GM18861 (cell line): ENCODE measurements around the gene ADGRF4.

ENCODE experiments used
- ATAC-seq: cut with Tn5 transposase; IDR thresholded peaks from one replicate; pipeline ENCODE4 v1.9.1; 2021; ENCODE audit not compliant: unreplicated experiment

The ADGRF4 gene, protein sequence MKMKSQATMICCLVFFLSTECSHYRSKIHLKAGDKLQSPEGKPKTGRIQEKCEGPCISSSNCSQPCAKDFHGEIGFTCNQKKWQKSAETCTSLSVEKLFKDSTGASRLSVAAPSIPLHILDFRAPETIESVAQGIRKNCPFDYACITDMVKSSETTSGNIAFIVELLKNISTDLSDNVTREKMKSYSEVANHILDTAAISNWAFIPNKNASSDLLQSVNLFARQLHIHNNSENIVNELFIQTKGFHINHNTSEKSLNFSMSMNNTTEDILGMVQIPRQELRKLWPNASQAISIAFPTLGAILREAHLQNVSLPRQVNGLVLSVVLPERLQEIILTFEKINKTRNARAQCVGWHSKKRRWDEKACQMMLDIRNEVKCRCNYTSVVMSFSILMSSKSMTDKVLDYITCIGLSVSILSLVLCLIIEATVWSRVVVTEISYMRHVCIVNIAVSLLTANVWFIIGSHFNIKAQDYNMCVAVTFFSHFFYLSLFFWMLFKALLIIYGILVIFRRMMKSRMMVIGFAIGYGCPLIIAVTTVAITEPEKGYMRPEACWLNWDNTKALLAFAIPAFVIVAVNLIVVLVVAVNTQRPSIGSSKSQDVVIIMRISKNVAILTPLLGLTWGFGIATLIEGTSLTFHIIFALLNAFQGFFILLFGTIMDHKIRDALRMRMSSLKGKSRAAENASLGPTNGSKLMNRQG

DNA sequence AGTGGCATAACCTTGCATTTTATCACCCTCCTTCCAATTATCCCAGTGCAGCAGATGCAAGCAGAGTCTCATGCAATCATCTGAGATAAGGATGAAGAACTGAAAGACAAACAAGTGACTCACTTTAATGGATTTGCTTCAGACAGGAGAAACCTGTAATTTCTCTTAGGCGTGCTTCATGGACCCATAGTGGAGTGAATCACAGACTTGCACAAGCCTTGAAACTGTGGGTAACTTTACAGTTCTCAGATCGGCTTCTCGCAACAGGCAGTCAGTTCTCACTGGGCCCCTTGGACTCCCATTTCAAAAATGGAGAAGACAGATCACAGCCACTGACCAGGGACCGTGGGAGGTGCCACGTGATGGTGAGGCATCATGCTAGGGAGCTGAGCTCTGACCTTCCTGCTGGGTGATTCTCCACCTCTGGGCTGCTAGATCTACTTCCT, at the start of gene ADGRF4:
TSS of gene ADGRF4 (plus strand) at position 239 of the 446 bp plus-strand sequence. CDS start 8,666 bp downstream, outside the sequence.
- no peak for ATAC-seq

DNA sequence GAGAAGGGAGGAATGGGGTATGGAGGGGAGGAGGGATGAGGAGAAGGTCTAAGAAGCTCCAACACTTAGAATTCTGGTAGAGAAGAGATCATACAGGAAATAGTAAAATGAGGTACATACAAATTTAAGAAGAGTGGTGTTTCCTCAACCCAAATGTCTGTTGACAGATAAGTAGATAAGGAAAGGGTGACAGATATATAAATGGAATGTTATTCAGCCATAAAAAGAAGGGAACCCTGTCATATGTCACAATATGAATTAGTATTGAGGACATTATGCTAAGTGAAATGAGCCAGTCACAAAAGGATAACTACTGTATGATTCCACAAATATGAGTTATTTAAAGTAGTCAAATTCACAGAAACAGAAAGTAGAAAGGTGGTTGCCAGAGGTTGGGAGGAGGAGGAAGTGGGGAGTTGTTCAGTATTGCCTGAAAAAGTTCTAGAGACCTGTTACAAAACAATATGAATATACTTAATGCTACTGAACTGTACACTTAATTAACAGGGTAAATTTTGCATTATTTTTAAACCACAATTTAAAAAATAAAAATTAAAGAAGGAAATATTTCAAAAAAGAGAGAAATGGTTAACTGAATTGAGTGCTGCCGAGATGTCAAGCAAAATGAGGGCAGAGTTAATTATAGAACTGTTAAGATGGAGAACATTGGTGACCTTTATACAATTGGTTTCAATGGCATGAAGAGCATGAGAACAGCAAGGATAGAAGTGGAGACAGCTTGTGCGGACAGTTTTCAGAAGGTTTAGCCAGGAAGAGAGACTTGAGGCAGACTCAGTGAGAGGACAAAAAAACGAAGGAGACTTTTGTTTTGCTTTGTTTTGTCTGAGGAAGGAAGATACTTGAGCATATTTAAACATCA, 47.6 kb upstream of the ADGRF4 start:
- ATAC-seq = no peak

DNA sequence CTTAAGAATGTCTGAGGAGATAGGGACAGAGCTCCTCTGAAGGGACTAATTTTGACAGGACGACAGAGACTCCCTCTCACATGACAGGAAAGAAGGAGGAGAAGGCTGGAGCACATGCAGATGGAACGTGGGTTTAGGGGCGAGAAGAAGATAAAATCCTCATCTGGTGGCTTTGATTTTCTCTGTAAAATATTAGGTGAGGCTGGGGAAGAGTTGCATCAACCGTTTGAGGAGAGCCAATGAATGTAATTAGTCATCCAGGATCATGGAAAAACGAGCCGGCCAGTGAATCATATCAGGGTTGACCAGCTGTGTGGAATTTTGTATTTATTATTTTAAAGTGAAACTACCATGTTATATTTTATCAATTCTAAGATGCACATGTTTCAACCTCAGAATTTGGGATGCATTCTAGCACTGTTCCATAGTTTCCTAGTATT, 46.9 kb upstream of the ADGRF4 start:
- ATAC-seq = no peak

DNA sequence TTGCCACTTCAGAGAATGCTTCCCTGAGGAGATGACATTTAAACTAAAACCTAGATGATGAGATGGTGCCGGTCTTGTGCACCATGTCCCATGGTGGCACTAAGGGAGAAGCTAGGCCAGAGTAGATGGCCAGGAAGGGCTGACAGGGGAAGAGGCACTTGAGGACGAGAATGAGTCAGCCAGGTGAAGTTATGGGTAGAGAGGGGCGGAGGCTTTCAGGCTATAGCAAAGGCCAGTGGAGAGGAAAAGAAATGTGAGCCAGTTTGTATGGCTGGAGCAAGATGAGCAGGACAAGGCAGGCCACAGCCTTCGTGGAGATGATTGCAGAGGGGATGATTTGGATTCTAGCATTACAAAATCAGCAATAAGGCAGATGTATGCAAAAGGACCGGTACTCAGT, 44.7 kb upstream of the ADGRF4 start:
- ATAC-seq = no peak

DNA sequence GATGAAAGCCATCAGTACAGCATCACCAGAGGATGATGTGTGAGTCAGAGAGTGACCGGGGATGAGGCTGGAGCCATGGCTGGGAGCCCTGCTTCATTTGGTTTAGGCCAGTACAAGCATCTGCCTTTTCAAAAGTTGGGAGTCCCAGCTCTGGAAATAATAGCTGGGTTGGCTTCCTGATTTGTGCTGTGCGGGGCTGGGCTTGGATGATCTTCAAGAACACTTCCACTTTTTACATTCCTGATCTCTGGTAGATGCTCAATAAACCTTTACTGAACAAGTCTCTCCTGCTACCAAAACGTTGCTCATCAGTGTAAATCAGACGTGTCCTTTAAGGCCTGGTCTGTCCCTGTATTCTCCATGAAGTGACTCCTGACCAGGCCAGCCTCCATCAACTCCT, 44.1 kb upstream of the ADGRF4 start:
- ATAC-seq = no peak

DNA sequence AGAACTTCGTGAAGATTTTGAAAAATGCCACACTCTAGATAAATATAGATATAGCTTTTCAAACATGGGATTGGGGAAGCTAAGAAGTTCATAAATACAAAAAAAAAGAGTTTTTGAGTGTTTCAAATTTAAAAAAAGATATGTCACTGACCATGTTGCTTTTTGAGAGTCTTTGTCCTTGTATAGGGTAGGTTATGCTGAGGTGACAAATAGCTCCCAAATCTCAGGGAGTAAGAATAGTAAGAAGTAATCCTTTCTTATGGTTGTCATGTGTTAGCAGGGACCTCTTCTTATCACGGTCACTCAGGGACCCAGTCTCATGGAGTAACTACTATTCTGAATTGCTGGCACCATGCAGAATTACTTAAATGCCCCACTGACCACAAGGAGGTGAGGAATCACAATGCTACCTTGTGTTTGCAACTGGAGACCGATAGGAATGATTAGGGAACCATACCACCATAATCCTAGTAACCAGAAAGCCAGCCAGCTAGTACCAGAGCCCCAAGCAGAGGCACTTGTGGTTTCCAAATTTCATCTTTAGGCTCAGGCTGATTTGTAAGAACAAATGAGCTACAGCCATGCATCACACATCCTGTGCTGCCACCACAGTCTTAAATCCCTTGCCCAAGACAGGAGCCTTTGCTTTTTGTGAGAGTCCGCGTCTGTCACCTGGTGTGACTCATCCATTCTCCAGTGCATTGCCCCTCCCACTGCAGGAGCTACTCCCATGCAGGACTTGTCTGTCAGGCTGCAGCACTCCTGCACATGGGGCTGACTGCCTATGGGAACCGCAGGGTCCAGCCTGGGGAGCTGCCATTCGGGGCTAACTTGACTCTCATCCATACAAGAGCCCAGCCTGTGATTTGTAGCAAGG, 42.4 kb upstream of the ADGRF4 start:
- ATAC-seq = no peak

DNA sequence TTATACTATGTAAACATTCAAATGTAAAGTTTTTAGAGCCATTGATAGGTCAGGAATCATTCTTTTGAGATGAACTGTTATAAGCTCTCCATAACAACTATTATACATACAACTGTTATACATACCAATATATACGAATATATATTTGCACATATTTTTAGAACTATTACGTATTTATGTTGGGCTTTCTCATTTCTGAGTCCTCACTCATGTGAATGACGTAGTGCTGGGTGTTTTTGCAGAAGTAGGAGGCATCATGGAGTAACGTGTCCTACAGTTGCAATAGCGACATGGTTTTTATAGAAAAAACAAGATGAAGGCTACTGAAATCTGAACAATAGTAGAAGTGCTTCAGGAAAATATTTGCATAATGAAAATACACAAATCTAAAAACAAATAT, 36.4 kb upstream of the ADGRF4 start:
- no peak for ATAC-seq

DNA sequence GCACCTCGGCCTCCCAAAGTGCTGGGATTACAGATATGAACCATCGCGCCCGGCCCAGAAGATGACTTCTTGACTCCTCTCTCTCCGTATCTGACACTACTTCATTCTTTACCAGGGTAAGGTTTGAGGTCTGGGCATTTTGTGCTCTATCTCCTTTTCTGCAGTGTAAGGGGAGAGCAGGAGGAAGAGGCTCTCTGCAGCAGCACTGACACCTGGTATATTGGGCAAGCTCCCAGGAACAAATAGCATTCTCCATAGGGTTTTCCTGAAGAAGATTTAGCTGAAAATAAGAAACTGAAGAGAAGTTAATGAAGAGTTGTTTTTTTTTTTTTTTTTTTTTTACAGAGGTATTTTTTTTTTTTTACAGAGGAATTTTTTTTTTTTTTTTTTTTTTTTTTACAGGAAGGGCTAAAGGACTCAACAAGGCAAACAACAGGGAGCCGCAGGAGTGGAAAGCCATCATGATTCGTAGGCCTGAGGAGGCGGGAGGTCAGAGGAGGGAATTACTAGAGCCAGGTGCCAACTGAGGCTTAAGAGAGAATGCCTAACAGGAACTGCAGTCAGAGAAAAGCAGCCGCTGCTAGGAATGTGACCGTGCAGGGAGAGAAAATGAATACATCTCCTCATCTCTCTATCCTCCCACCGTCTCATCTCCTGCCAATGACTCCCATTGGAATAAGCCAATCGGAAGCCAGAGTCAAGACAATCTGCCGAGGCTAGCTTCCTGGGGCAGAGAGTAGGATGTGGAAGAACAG, 34.7 kb upstream of the ADGRF4 start:
- ATAC-seq = no peak

DNA sequence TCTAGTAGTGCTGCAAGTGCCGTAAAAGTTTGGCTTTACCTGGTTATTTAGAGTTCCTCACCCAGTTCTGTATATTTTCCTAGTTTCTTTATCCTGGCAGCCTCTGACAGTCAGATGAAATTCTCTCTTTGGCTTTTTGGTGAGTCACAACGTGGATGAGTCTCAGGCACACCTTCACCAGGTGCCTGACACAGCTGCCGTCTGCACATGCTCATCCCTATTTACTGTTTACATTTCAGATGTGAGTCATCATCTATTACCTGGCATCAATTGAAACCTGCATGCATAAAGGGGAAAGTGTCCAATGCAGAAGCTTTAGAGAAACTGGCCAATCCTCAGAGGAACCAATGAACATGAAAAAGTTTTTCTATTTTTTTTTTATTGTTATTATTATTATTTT, 33.3 kb upstream of the ADGRF4 start:
- no peak for ATAC-seq

DNA sequence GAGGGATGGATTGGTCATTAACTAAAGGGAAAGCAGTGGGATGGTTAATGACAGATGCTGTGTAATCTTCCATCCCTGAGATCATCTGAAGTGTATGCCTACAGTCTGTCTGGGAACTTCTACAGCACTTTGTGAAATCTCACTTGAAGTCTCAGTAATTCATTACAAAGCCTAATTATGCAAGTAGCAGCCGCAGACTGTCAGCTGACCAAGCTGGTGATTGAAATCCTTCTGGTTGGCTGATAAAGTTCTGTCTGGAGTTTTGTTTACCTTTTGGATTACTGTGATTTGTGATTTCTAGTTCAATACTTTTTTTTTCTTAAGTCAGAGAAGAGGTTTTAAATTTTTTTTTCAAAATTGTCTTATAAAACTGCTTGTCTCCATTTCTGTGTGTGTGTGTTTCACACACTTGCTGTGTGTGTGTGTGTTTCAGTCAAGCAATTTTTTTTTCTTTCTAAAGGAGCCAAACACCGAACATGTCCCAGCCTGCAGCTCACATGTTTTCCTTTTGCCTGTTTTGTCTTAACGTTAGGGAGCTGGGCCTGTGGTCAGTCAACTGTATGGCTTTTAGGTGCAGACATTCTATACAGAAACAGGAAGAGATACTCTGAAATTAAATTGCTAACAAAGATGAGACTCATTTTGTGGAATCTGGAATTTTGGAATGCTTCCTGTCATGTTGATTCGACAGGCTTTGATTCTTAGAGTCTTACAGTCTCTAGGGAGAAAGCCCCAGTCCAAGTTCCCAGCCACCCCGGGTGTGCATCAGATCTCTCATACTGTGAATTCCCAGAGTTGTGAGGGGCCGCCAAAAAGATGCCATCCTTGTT, 28.5 kb upstream of the ADGRF4 start:
- ATAC-seq = no peak

DNA sequence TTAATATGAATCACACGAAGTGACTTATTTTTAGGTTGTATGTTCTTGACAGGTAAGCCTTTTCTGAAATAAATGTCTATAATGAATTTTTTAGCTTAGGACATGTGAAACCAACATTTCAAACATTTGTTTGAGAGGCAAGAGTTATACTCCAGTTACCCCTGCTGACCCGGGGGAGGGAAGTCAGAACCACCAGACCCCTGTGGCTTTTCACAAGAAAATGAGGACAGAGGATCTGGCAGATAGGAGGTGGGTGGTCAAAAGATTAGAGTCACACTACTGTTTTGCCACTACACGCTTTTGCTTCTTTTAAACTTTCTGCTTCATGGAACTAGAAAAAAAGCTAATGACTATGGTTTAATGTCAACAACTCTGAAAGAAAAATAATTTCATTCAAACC, 27.5 kb upstream of the ADGRF4 start:
- ATAC-seq = no peak

DNA sequence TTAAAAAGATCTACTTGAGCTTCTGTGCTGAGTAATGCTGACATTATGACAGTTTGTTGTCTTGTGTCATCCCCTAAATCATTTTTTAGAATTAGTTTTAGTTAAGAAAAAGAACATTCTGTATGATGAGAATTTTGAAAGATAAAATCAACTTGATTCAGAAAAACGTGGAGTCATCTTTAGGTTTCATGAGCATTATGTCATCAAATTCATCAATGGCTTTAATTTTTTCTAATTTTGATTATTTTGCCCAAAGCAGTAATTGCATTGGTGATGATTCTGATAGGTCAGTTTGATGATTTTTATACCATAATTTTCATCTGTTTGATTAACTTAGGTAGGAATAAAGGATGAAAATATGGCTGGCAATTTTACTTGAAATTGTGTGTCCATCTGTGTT, 26.6 kb upstream of the ADGRF4 start:
- ATAC-seq = no peak

DNA sequence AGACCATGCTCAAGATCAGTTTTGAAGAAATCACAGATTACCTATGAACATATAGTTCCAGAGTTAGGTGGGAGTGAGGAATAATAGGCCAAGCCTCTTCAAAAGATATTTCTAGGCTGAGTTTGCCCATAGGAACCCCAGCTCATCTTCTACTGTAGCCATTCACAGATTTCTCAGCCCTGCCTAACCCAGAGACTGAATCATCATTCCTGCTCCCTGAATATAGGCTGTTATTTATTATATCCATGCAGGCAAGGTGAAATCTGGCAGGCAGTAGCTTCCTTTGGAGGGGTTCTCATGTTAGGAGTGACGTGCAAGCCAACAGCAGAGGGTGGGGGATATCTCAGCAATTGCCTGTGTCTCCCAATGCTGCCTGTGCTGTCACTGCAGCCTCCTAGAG, 25.6 kb upstream of the ADGRF4 start:
- ATAC-seq = no peak

DNA sequence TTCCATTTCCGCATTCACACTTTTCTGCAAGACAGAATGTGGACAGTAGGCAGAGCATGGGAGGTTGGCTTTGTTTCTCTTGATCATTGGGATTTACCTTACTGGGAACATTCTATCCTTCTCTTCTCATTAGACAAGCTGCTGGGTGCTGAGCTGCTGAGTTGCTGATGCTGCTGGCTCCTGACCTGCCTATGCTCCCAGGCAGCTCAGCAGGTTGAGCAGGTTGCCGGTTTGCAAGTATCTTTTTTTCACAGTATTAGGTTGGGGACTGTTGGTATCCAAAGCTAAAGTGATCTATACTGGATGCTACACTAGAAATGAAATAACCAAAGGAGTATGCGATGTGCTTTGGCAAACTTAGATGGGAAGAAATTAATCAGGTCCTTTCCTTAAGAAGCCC, 23.7 kb upstream of the ADGRF4 start:
- ATAC-seq = no peak

DNA sequence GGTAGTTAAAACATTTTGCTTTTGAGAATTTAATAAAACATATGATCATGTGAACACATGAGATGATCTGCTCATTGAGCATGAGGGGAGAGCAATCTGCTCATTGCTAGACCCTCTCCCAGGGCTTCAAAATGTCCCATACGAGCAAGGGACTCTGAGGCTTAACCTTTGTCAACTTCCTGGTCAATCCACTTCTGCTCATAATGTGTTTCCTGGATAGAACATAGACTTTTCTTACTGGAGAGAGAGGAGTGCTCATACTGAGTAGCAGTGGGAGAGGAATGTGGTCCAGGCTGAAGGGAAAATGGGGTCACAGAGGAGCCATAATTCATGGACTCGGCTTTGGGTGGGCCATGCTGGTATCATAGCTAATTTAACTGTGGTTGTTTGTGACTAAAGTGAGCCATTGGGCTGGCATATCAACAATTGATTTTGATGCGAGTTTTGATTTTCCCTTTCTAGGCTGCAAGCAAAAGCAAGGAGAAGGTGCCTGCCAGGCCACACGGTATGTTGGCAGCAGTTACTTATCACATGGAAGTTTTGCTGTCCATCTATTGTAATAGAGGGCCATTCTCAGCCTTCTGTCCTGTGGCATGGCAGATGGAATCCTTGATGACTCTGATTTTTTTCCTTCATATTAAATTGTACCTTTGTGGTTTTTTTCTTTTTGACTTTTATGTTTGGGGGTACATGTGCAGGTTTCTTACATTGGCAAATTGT, 20.8 kb upstream of the ADGRF4 start:
- ATAC-seq = no peak

DNA sequence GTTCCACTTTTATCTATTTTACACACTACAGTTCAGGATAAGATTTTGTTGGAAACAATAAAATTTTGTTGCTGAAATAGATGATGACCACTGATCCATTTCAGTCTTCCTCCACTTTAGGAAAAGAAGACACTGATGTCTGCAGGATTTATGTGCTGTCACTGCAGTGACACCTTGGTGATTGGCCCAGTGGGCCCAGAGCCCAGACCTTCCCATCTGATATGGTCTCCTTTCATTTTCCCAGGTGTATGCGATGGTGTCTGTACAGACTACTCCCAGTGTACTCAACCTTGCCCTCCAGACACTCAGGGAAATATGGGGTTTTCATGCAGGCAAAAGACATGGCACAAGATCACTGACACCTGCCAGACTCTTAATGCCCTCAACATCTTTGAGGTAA, 19.6 kb upstream of the ADGRF4 start:
- ATAC-seq = no peak

DNA sequence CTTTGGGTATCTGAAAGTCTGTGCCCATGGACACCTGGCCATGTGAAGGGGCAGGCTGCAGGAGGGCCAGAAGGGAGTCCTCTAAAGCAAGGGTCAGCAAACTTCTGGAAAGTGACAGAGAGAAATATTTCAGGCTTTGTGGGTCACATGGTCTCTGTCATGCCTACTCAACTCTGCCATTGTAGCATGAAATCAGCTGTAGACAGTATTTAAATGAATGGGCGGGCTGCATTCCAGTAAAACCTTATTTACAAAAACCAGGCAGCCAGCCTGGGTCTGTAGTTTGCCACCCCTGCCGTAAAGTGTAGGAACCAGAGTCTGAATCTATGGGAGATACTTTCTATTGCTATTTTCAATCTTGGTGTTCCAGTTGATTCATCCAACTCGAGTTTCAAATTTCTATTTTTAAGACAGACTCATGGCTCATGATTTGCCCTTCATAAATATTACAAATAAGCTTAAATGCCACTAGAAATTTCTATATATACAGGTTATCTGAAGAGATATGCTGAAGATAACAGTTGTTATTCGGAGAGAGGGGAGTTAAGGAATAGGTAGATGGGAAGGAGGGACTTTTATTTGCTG, 19.0 kb upstream of the ADGRF4 start:
- no peak for ATAC-seq

DNA sequence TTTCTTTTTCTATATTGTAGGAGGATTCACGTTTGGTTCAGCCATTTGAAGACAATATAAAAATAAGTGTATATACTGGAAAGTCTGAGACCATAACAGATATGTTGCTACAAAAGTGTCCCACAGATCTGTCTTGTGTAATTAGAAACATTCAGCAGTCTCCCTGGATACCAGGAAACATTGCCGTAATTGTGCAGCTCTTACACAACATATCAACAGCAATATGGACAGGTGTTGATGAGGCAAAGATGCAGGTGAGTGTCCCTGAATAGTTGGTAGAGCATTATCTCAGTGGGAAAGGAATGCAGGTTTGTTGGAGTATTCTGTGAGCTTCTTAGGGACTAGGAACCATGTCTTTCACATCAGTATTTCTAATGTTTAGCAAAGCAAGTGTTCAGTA, 18.3 kb upstream of the ADGRF4 start:
- ATAC-seq = no peak
